HepG2 (cell line): ENCODE data around the gene MIX23. TPM values are rescaled to one million over a fixed set of nuclear protein-coding genes. Genes with fewer than 3 reads are reported as not detected.
A peak's percentile ranks its signal among the peaks of the same experiment; 100 is the strongest.

ENCODE experiments used
- ATAC-seq: fragments of 200-7000 bp; cut with Tn5 transposase; 3 replicates; pipeline ENCODE4 v1.9.1; 2020; ENCODE audit warnings: mild to moderate bottlenecking, moderate library complexity
- BruUV-seq: library from RNA; stranded (reverse); fragments of 400-500 nt; replicated peaks from 2 replicates; lab custom pipeline; 2021; lab: Mats Ljungman, UMichigan
- CTCF ChIA-PET: fragments of 300-600 bp; formaldehyde crosslinking; extraction: SDS; loops from one replicate; lab custom pipeline; 2021; ENCODE audit warnings: low total read pairs, inconsistent platforms, low intra/inter-chr PET ratio; lab: Yijun Ruan, JAX
- POLR2A ChIA-PET: fragments of 350-600 bp; sonication (Branson Sonifier 250); formaldehyde crosslinking; loops from one replicate; lab custom pipeline; 2020; ENCODE audit warnings: antibody characterized with exemption, inconsistent platforms; lab: Yijun Ruan, JAX
- DNase-seq: peaks from one replicate; pipeline ENCODE4 v3.0.0-alpha.2; 2015; ENCODE audit warnings: low spot score
- FAIRE-seq: peaks from 3 replicates; lab custom pipeline; 2011; peaks lifted over from hg19 to GRCh38; lab: Jason Lieb, UNC
- H2AFZ ChIP-seq: one replicate; pipeline ENCODE4 v1.6.1; 2011; ENCODE audit warnings: low read length, inconsistent platforms
- H3K27ac ChIP-seq: fragments of 300-600 bp; 3 replicates; pipeline ENCODE4 v1.8.0; 2011; ENCODE audit warnings: mixed run types, mild to moderate bottlenecking, mixed read lengths, low read length, inconsistent platforms; ENCODE audit not compliant: insufficient read depth; ENCODE audit errors: extremely low read length
- H3K27me3 ChIP-seq, 2 experiments: fragments of 200-600 bp in 1 of 2; 2 replicates in 1 of 2; 3 replicates in 1 of 2; pipeline versions ENCODE4 v1.6.0 to v1.8.0; 2011; ENCODE audit warnings: low read length in 2 of 2, mild to moderate bottlenecking in 2 of 2, moderate library complexity in 2 of 2, inconsistent platforms in 1 of 2; ENCODE audit not compliant: insufficient read depth in 2 of 2, control insufficient read depth in 1 of 2
- H3K36me3 ChIP-seq, 2 experiments: fragments of 200-600 bp in 1 of 2; replicated peaks in 1 of 2; 2 replicates in 1 of 2; 3 replicates in 1 of 2; pipeline versions ENCODE4 v1.5.1 to v1.8.0; 2011; ENCODE audit warnings: low read length in 2 of 2, inconsistent platforms in 1 of 2; ENCODE audit not compliant: insufficient read depth in 2 of 2, control insufficient read depth in 1 of 2
- H3K4me1 ChIP-seq: 2 replicates; pipeline ENCODE4 v1.5.1; 2012; ENCODE audit warnings: low read length, inconsistent platforms; ENCODE audit not compliant: insufficient read depth
- H3K4me2 ChIP-seq: 2 replicates; pipeline ENCODE4 v1.6.0; 2011; ENCODE audit warnings: low read depth, low read length, inconsistent platforms
- H3K4me3 ChIP-seq, 3 experiments: fragments of 200-600 bp in 1 of 3; sonication (generic), shearing (Covaris generic) in 1 of 3; replicated peaks in 1 of 3; 2 replicates each; pipeline ENCODE4 v1.5.1; 2011 to 2016; ENCODE audit warnings: low read length in 3 of 3, inconsistent platforms in 2 of 3, low read depth in 2 of 3, mild to moderate bottlenecking in 2 of 3, control low read depth in 1 of 3, mixed read lengths in 1 of 3; ENCODE audit not compliant: insufficient read depth in 1 of 3
- H3K79me2 ChIP-seq: one replicate; pipeline ENCODE4 v1.6.1; 2011; ENCODE audit warnings: low read length, inconsistent platforms; ENCODE audit not compliant: insufficient read depth
- H3K9ac ChIP-seq: 2 replicates; pipeline ENCODE4 v1.6.0; 2011; ENCODE audit warnings: mild to moderate bottlenecking, low read depth, low read length, inconsistent platforms; ENCODE audit not compliant: insufficient read depth
- H3K9me3 ChIP-seq: 2 replicates; pipeline ENCODE4 v1.5.1; 2012; ENCODE audit warnings: mild to moderate bottlenecking, low read length
- H4K20me1 ChIP-seq: 2 replicates; pipeline ENCODE4 v1.6.0; 2011; ENCODE audit warnings: inconsistent platforms, mild to moderate bottlenecking, low read length, moderate library complexity; ENCODE audit not compliant: insufficient read depth
- CTCF ChIP-seq: sonication (generic); formaldehyde crosslinking; IDR thresholded peaks from 2 replicates; pipeline ENCODE4 v1.5.0; 2020; ENCODE audit warnings: mild to moderate bottlenecking, missing genetic modification reagents, moderate library complexity
- GMEB1 ChIP-seq: sonication (generic); formaldehyde crosslinking; IDR thresholded peaks from 2 replicates; pipeline ENCODE4 v1.5.1; 2020; ENCODE audit warnings: missing genetic modification reagents, mild to moderate bottlenecking, borderline replicate concordance
- ZNF280B ChIP-seq: sonication (generic); formaldehyde crosslinking; IDR thresholded peaks from 2 replicates; pipeline ENCODE4 v1.5.0; 2020; ENCODE audit warnings: missing genetic modification reagents, mild to moderate bottlenecking, borderline replicate concordance
- ZNF720 ChIP-seq: sonication (generic); formaldehyde crosslinking; IDR thresholded peaks from 2 replicates; pipeline ENCODE4 v1.4.0; 2020; ENCODE audit warnings: missing genetic modification reagents
- WGBS: methylation state at CpG from one replicate; pipeline ENCODE4 v1.1.6; 2017; ENCODE audit warnings: low lambda C conversion rate; 5-methylcytosine and 5-hydroxymethylcytosine counted together
- in situ Hi-C: cut with HindIII; loops from 2 replicates; pipeline ENCODE4 v1.10.0; 2017; ENCODE audit warnings: low pct_unique_long_range_greater_than_20kb; ENCODE audit not compliant: extremely low pct_ligation_motif_present
- intact Hi-C: fragments of 100-400 bp; cut with micrococcal nuclease; formaldehyde crosslinking; loops from one replicate; pipeline ENCODE4 v1.10.0; 2022; ENCODE audit not compliant: unreplicated experiment
- polyA plus RNA-seq, 8 experiments: library from polyadenylated mRNA; depleted of rRNA in 3 of 8; stranded (reverse) in 7 of 8; unstranded in 1 of 8; fragments of >200 nt; fragmentation: Illumina TruSeq in 4 of 8; extraction: Trizol in 4 of 8; gene quantifications; 2 replicates each; pipeline versions ENCODE4 v1.2.1 to v1.2.3, GENCODE V29; 2011 to 2016; ENCODE audit warnings: low read depth in 4 of 8, missing spikeins in 1 of 8, mixed read lengths in 1 of 8; ENCODE audit not compliant: insufficient read depth in 1 of 8
- total RNA-seq, 5 experiments: library from RNA; depleted of rRNA; stranded (reverse); fragments of >200 nt; fragmentation: Illumina TruSeq; extraction: Trizol; gene quantifications; 2 replicates each; pipeline ENCODE4 v1.2.3, GENCODE V29; 2016; ENCODE audit warnings: low read depth in 1 of 5

The MIX23 gene
- total and polyA plus RNA-seq, 2 of the 13 experiments (the other 11 are each of a cell fraction or from before 2014, with no cell fraction given): 20.0 to 152 TPM

GRCh38 chr3:122316368-122316767 is 66.7 kb downstream of the MIX23 start (continued):
- TF ChIP-seq GMEB1 (CRISPR knock-in tag) (no peak), ZNF720 (CRISPR knock-in tag) (no peak)

GRCh38 chr3:122315619-122316018 is 67.4 kb downstream of the MIX23 start:
- Histone ChIP-seq H3K4me3 (no peak overlapping the region), H3K79me2 (no peaks in the 10 kb centered on the region), H3K9me3 (peaks cover 7% of the 10 kb centered on the region; the same call in 1 of the 2 replicates), H4K20me1 (no peaks in the 10 kb centered on the region), H3K27ac (no peak overlapping the region), H3K27me3 (peaks cover 0 to 6% of the 10 kb centered on the region in 2 experiments; a peak in 1 of 5 replicates), H3K9ac (no peak overlapping the region), H3K4me2 (no peak overlapping the region), H2AFZ (no peak overlapping the region), H3K36me3 (no peaks in the 10 kb centered on the region), H3K4me1 (peaks cover 20% of the 10 kb centered on the region)
- intact Hi-C loops (no loop called here), in situ Hi-C loops (no loop called here)
- FAIRE-seq (no peak), ATAC-seq (peak; percentile 56; the same call in 2 of the 3 replicates), DNase-seq (no peak)
- 0 out of 2 replicates have a peak, but pooled peaks have one; percentile 15 for TF ChIP-seq CTCF (CRISPR knock-in tag)
- TF ChIP-seq ZNF280B (CRISPR knock-in tag): no peak
- POLR2A ChIA-PET: no interaction called here
- 38% methylated on average over 3 of the region's 4 CpGs for WGBS
- CTCF ChIA-PET: no interaction called here
- no TSS peak for BruUV-seq
